Mesendoderm (in vitro differentiated cells): ENCODE results near the gene CPLANE2.

Source experiments
- DNase-seq: peaks from one replicate; pipeline ENCODE4 v3.0.0; 2013
- H2AK5ac ChIP-seq: 2 replicates; pipeline ENCODE4 v1.6.1; 2013; ENCODE audit warnings: low read length, inconsistent platforms
- H2BK120ac ChIP-seq: 2 replicates; pipeline ENCODE4 v1.6.1; 2013; ENCODE audit warnings: low read depth, mild to moderate bottlenecking, low read length, moderate library complexity, mixed read lengths
- H2BK15ac ChIP-seq: replicated peaks from 2 replicates; pipeline ENCODE4 v1.6.1; 2013; ENCODE audit warnings: low read depth, mild to moderate bottlenecking, moderate library complexity
- H2BK5ac ChIP-seq: 2 replicates; pipeline ENCODE4 v1.6.1; 2013; ENCODE audit warnings: low read length, inconsistent platforms
- H3K18ac ChIP-seq: 2 replicates; pipeline ENCODE4 v1.6.1; 2013; ENCODE audit warnings: mild to moderate bottlenecking, low read length, mixed read lengths
- H3K23ac ChIP-seq: one replicate; pipeline ENCODE4 v1.6.1; 2013; ENCODE audit warnings: low read length
- H3K27ac ChIP-seq: 2 replicates; pipeline ENCODE4 v1.5.1; 2013; ENCODE audit warnings: low read depth, mild to moderate bottlenecking, inconsistent platforms, low read length, moderate library complexity
- H3K27me3 ChIP-seq: 2 replicates; pipeline ENCODE4 v1.6.1; 2013; ENCODE audit warnings: low read length, control low read depth, mild to moderate bottlenecking, inconsistent platforms; ENCODE audit not compliant: insufficient read depth, poor library complexity
- H3K36me3 ChIP-seq: 2 replicates; pipeline ENCODE4 v1.6.1; 2013; ENCODE audit warnings: low read length, inconsistent platforms; ENCODE audit not compliant: control insufficient read depth, insufficient read depth
- H3K4ac ChIP-seq: one replicate; pipeline ENCODE4 v1.6.1; 2013; ENCODE audit warnings: low read depth, mild to moderate bottlenecking, low read length, moderate library complexity
- H3K4me1 ChIP-seq: 2 replicates; pipeline ENCODE4 v1.6.1; 2013; ENCODE audit warnings: low read depth, low read length, inconsistent platforms; ENCODE audit not compliant: control insufficient read depth
- H3K4me2 ChIP-seq: 2 replicates; pipeline ENCODE4 v1.6.1; 2013; ENCODE audit warnings: low read length
- H3K4me3 ChIP-seq: 2 replicates; pipeline ENCODE4 v1.5.1; 2013; ENCODE audit warnings: mild to moderate bottlenecking, low read length
- H3K56ac ChIP-seq: one replicate; pipeline ENCODE4 v1.6.1; 2013; ENCODE audit warnings: low read length
- H3K79me1 ChIP-seq: 2 replicates; pipeline ENCODE4 v1.6.1; 2013; ENCODE audit warnings: low read length, inconsistent platforms
- H3K79me2 ChIP-seq: 2 replicates; pipeline ENCODE4 v1.6.1; 2013; ENCODE audit warnings: mild to moderate bottlenecking, low read length; ENCODE audit not compliant: control insufficient read depth, insufficient read depth
- H3K9ac ChIP-seq: 2 replicates; pipeline ENCODE4 v1.6.1; 2013; ENCODE audit warnings: low read length, inconsistent platforms
- H4K5ac ChIP-seq: one replicate; pipeline ENCODE4 v1.6.1; 2013; ENCODE audit warnings: low read length
- H4K8ac ChIP-seq: one replicate; pipeline ENCODE4 v1.6.1; 2013; ENCODE audit warnings: low read depth, mild to moderate bottlenecking, control low read depth, low read length, moderate library complexity
- WGBS: extraction: QIAGEN DNeasy Blood & Tissue Kit; methylation state at CpG from one replicate; pipeline ENCODE4 v1.1.7; 2013; ENCODE audit warnings: low lambda C conversion rate, missing lambda C conversion rate; ENCODE audit not compliant: insufficient coverage; ENCODE audit errors: extremely low coverage; 5-methylcytosine and 5-hydroxymethylcytosine counted together

The CPLANE2 gene

DNA sequence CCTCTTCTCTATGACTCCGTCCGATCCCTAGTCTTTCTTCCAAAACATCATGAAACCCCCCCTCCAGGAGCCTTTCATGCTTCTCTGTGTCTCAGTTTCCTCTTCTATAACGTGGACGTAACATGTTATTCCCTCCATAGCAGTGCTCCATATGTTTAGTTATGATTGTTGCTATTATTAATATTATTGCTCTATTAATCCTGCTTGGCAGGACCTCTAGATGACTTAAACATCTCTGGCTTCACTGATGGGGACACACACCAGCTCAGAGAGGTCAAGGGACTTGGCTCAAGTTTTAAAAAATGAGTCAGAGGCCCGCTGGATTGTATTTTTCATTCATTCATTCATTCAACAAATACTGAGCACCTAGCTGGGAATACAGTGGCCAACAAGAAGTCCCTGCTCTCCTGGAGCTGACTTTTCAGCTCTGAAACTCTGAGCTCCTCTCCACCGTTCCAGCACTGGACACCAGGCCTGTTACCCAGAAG, 404 bp upstream of the CPLANE2 start:
- Histone ChIP-seq H3K4ac (no peak overlapping the region), H3K4me2 (peak overlapping the region; percentile 50), H3K23ac (no peak overlapping the region), H3K27ac (no peak overlapping the region), H4K8ac (peak overlapping the region; percentile 69), H2BK5ac (no peak overlapping the region), H3K79me1 (no peaks in the 10 kb centered on the region), H3K4me1 (no peaks in the 10 kb centered on the region), H3K56ac (peak overlapping the region; percentile 73), H3K36me3 (no peaks in the 10 kb centered on the region), H3K27me3 (no peaks in the 10 kb centered on the region), H3K18ac (no peak overlapping the region), H2BK15ac (no peak overlapping the region), H2AK5ac (no peak overlapping the region), H3K79me2 (no peaks in the 10 kb centered on the region), H4K5ac (peak overlapping the region; percentile 96), H3K4me3 (no peak overlapping the region), H3K9ac (peak overlapping the region; percentile 71), H2BK120ac (no peak overlapping the region)
- no peak for DNase-seq
- no CpG with 5 or more reads among the region's 6 CpGs for WGBS

DNA sequence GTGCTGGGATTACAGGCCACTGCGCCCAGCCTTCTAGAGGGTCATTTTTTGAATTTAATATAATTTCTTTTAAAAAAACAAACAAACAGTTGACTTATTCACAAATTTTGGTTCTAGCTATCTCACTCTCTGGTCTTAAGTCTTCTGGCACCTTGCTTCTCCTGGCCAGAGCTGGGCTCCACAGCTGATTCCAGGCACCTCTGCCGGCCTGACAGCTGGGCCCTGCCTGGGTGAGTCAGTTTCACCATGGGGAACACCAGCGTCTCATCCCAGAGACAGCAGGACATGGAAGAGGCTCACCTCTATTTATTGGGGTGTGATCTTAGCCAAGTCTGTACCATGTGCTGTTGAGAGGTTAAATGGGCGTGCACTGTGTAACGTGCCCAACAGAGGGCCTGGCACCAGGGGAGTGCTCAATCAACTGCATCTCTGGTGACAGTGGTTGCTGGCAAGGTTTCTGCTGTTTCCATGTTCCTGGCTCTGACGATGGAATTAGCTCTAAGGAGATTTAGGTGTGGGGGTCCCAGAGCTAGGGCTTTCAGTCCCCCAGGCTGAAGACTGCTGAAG, 956 bp downstream of the CPLANE2 start:
- no peak overlapping the region for H3K18ac ChIP-seq
- H2BK15ac ChIP-seq, result no peak overlapping the region
- no peak overlapping the region for H2BK120ac ChIP-seq
- no peak overlapping the region for H2BK5ac ChIP-seq
- no peaks in the 10 kb centered on the region for H3K27me3 ChIP-seq
- H3K56ac ChIP-seq, result no peak overlapping the region
- no peak overlapping the region for H3K9ac ChIP-seq
- H4K8ac ChIP-seq, result no peak overlapping the region
- H3K4ac ChIP-seq, result no peak overlapping the region
- H3K23ac ChIP-seq, result no peak overlapping the region
- H3K27ac ChIP-seq, result no peak overlapping the region
- no peaks in the 10 kb centered on the region for H3K36me3 ChIP-seq
- peak overlapping the region; percentile 27 for H3K4me2 ChIP-seq
- H3K79me1 ChIP-seq, result no peaks in the 10 kb centered on the region
- peak; percentile 45 for DNase-seq
- H3K4me3 ChIP-seq, result no peak overlapping the region
- no peak overlapping the region for H4K5ac ChIP-seq
- no CpG with 5 or more reads among the region's 6 CpGs for WGBS
- no peak overlapping the region for H2AK5ac ChIP-seq
- no peaks in the 10 kb centered on the region for H3K79me2 ChIP-seq
- no peaks in the 10 kb centered on the region for H3K4me1 ChIP-seq

DNA sequence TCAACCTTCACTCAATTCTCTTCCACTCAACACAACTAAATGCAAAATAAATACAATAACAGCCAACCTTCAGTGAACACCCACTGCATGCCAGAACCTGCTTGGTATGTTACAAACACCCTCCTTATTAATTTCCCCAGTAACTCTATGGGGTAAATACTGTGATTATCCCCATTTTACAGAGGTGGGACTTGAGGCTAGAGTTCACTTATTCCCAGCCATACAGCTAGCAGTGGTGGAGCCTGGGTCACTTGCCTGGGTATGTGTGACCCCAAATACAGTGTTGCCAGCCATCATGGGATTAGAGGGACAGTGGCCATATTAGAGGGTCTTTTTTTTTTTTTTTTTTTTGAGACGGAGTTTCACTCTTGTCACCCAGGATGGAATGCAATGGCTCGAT, 1.6 kb downstream of the CPLANE2 start:
- no peak overlapping the region for H4K5ac ChIP-seq
- H2BK15ac ChIP-seq, result no peak overlapping the region
- no peak overlapping the region for H3K56ac ChIP-seq
- no peak overlapping the region for H2BK120ac ChIP-seq
- no peaks in the 10 kb centered on the region for H3K79me2 ChIP-seq
- no peak overlapping the region for H2BK5ac ChIP-seq
- H3K36me3 ChIP-seq, result no peaks in the 10 kb centered on the region
- no peaks in the 10 kb centered on the region for H3K4me1 ChIP-seq
- H3K9ac ChIP-seq, result no peak overlapping the region
- no peaks in the 10 kb centered on the region for H3K27me3 ChIP-seq
- H3K18ac ChIP-seq, result no peak overlapping the region
- no peak overlapping the region for H2AK5ac ChIP-seq
- H3K79me1 ChIP-seq, result no peaks in the 10 kb centered on the region
- H3K4ac ChIP-seq, result no peak overlapping the region
- no peak overlapping the region for H3K27ac ChIP-seq
- H3K4me3 ChIP-seq, result no peak overlapping the region
- H3K4me2 ChIP-seq, result no peak overlapping the region
- no peak for DNase-seq
- no peak overlapping the region for H3K23ac ChIP-seq
- WGBS, result no CpG with 5 or more reads among the region's 2 CpGs
- no peak overlapping the region for H4K8ac ChIP-seq

GRCh38 chr1:16233431-16233830, 3.6 kb downstream of the CPLANE2 start:
- Histone ChIP-seq H2BK5ac (no peak overlapping the region), H4K5ac (no peak overlapping the region), H3K4me3 (no peak overlapping the region), H3K27me3 (no peaks in the 10 kb centered on the region), H2BK15ac (no peak overlapping the region), H3K18ac (no peak overlapping the region), H3K79me2 (no peaks in the 10 kb centered on the region), H3K36me3 (no peaks in the 10 kb centered on the region), H3K4me2 (no peak overlapping the region), H3K23ac (no peak overlapping the region), H3K4ac (no peak overlapping the region), H3K79me1 (no peaks in the 10 kb centered on the region), H2BK120ac (no peak overlapping the region), H3K56ac (no peak overlapping the region), H3K27ac (no peak overlapping the region), H3K4me1 (no peaks in the 10 kb centered on the region), H2AK5ac (no peak overlapping the region), H3K9ac (no peak overlapping the region), H4K8ac (no peak overlapping the region)
- no CpG with 5 or more reads among the region's 8 CpGs for WGBS
- DNase-seq, result no peak

DNA sequence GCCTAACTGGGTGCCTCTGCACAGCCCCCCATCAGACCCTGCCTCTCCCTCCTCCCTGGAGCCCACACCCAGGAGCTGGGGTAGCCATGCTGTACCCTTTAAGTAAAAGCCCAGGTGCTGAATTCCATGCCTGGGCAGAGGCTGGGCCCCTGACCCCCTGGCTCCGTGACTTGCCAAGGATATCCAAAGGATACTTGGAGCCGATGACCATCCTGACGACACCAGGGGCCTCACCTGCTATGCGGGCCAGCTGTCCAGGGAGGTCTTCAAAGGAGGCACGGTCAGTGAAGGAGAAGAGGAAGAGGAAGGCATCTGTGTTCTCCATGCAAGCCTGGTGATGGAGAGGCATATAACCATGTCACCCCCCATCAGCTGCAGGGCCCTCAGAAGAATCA, 4.7 kb downstream of the CPLANE2 start:
- no peak overlapping the region for H2BK120ac ChIP-seq
- no peak overlapping the region for H4K5ac ChIP-seq
- H3K4me1 ChIP-seq, result no peaks in the 10 kb centered on the region
- H3K9ac ChIP-seq, result no peak overlapping the region
- H3K4me2 ChIP-seq, result no peak overlapping the region
- H4K8ac ChIP-seq, result no peak overlapping the region
- H3K56ac ChIP-seq, result no peak overlapping the region
- H3K27ac ChIP-seq, result no peak overlapping the region
- no peaks in the 10 kb centered on the region for H3K79me2 ChIP-seq
- H3K27me3 ChIP-seq, result peaks cover 10% of the 10 kb centered on the region
- WGBS, result no CpG with 5 or more reads among the region's 5 CpGs
- H3K79me1 ChIP-seq, result no peaks in the 10 kb centered on the region
- H2BK15ac ChIP-seq, result no peak overlapping the region
- no peak overlapping the region for H2AK5ac ChIP-seq
- H3K4ac ChIP-seq, result no peak overlapping the region
- H3K36me3 ChIP-seq, result no peaks in the 10 kb centered on the region
- no peak overlapping the region for H2BK5ac ChIP-seq
- no peak overlapping the region for H3K4me3 ChIP-seq
- no peak overlapping the region for H3K18ac ChIP-seq
- no peak for DNase-seq
- no peak overlapping the region for H3K23ac ChIP-seq
